Measurements from ENCODE around the gene KCTD11. TPM values are rescaled to one million over a fixed set of nuclear protein-coding genes. Genes with fewer than 3 reads are reported as not detected.
"Not testable (repeated sequence)": the region's sequence is repeated elsewhere in the genome, so short reads cannot be mapped to it uniquely, and the experiment has no call there.

Gene KCTD11
- total RNA-seq, 1 donor from 2014 or later: 6.3 TPM

DNA sequence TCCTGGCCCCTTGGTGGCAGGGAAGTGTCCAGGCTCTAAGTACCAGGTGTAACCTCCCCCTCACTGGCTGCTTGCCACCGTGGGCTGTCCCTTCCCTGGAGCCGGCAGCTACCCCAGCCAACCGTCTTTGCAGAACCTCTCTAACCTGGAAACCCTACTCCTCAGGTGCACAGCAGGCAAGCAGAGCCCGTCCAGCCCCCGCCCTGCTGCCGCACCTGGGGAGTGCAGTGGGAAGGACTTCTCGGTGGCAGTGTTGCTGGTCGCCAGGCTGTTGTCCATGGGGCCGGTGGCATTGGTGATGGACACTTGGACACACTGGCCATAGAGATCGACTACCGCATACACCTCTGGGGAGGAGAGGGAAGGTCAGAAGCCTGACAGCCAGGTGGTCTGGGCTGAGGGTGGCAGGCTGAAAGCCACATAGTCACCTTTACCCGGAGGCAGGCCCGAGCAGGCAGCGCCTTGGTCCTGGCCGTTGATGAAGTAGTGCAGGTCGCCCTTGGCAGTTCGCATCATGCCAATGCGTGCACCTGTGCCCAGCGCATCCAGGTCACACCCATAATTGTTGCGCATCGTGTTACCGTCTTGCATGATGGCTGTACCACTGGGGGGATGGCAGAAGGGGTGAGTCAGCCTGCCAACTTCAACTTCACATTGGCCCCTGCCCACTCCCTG, 29.3 kb upstream of the KCTD11 start:
- DNase-seq: no peak

DNA sequence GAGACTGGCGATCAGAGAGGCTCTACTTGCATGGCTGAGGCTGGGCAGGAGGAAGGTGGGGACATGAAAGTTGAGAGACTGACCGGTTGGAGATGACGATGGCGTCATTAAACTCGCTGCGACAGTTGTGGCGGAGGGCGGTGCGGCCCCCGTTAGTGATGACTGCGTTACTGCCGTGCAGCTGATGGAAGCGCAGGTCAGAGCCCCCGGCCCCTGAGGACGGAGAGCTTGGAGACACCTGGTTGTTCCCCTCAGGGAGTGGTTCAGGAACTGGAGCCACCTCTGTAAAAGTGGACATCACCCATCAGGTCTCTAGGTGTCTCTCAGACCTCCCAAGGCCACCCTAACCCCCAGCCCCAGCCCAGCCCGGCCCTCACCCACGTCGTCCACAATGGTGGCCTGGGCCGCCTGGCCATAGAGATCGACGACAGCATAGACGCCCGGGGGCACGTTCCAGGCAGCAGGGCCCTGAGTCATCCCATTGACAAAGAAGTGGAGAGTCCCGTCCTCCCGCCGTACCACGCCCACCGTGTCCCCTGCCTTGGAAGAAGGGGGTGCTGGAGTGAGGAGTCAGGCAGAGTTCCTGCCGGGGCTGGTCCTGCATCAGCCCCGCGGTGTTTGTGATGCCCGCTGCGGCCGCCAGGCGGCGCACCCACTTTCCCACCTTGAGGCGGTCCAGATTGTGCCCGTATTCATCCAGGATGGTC, 28.1 kb upstream of the KCTD11 start:
- DNase-seq: no peak

- no peak for DNase-seq
These were observed 27.6 kb upstream of the KCTD11 start for GRCh38 chr17:7324438-7324779.

DNA sequence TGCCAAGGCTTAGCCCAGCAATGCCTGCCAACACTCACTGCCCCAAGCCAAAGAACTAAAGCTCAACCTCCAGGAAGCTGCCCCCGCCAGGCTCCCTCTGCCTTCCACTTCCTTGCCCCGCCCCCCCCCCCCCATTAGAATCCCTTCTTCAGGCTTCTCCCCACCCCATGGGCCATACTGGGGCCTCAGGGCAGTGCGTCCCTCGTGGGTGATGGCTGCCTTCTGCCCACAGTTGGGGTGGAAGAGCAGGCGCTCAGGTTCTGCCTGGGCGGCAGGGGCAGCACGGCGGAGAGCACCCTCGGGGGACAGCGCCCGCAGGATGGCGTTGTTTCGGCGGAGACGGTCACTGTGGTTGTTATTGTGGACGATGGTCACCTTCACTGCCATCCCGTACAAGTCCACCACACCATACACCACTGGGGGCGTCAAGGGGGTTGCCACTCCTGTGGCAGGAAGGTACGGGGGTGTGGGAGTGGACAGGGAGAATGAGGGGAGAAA, 26.9 kb upstream of the KCTD11 start:
- DNase-seq: no peak

DNA sequence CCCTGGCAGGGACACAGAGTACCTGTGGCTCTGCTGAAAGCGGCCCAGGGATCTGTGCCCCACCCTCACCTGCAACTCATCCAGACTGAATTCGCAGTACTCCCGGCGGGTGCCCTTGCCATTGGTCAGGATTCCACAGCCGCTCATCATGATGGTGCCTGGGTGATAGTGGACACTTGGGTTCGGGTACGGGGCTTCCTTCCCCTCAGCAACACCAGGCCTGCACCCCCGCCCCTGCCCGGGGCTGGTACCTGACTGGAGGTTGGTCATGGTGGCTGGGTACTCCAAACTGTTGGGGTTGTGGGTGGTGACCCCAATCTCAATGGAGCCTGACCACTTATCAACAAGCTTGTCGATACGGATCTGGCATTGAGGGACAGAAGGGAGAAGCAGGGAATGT, 25.8 kb upstream of the KCTD11 start:
- no peak for DNase-seq

GRCh38 chr17:7327056-7327455, 24.9 kb upstream of the KCTD11 start:
- no peak for DNase-seq

DNA sequence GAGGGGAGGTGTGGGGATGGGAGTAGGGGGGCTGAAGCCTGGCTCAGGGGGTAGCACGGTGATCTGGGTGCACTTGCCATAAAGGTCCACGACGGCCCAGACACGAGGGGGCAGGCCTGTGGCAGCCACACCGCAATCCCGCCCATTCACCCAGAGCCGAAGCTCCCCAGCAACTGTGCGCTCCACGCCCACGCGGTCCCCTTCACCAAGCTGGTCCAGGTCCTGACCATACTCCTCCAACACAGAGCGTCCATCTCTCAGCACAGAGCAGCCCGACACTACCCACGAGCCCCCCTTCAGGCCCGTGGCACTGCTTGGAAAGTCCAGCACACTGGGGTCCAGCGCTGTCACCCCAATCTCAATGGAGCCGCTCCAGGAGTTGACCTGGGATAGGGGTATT, 24.5 kb upstream of the KCTD11 start:
- DNase-seq: no peak

DNA sequence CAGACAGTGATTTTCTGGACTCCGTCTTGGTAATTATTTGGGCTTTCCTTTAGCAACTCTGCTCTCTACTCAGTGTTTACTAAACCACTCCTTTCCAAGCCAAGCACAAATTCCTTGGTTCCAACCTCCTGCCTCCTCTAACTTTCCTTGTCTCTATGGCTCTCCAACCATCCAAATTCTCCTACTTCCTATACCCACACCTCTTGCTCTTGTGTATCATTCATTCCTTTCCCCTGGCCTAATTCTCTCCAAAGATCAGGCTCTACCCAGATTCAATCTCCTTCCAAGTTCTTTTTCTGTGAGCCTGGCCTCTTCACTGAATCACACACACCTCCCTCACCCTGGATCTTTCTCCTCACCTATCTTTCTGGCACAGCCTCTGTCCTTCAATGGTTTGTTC, 24.0 kb upstream of the KCTD11 start:
- no peak for DNase-seq

DNA sequence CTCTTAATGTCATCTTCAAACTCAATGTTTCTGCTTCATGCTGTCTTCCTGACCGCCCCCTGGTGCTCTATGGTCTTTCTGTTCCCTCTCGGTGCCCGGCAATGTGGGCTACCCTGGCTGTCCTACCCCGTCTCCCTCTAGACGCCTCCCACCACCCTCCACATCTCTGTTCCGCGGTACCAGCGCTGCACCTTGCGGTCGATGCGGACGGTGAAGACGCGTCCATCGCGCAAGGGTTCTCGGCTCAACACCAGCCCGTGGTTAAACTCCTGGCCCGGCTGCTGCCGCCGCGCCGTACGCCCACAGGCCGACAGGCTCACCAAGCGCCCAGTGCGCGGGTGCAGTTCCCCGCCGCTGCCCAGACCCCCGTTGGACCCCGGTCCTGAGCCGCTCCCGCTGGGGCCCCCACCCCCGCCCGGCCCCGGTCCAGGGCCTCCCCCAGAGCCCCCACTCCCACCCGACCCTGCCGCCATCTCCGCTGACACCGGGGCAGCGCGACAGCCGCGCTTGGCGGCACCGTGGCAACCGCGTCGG, 23.1 kb upstream of the KCTD11 start, which contains the start of gene NEURL4:
Gene NEURL4 (minus strand): TSS at position 496 of the 534 bp plus-strand sequence. CDS start 23 bp downstream, at position 473.
- no peak for DNase-seq

GRCh38 chr17:7329374-7329996, 22.5 kb upstream of the KCTD11 start:
- peak; percentile 98 for DNase-seq

DNA sequence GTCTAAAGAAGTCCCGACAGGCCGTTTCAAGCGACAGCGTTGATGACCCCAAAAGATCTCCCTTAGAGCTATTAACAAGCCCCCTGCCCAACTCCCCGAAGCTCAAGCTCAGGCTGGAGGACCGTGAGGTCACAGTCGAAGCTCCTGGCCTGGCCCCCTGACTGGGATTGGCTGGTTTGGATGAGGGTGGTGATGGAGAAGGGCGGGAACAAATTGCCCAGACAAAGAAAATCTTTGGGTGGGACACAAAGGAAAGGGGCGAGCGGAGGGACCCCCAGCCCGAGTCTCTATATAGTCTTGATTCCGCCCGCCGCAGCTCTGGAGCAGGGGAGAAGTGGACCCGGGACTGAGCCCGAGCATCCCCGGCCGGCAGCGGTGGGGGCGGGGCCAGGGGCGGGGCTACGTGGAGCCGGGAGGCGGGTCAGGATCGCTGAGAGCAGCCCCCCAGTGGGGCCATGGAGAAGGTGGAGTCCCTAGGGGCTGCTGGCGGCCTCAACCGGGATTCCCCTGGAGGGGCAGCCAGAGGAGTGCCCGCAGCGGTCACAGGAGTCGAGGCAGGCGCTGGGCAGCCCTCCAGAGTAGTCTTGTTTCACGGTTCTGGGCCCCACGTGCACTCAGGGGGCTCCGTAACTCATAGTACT, 21.8 kb upstream of the KCTD11 start:
- DNase-seq: peak; percentile 93

- DNase-seq: no peak
These were observed 21.3 kb upstream of the KCTD11 start for GRCh38 chr17:7330638-7331015.

- DNase-seq: no peak
These were observed 19.9 kb upstream of the KCTD11 start for GRCh38 chr17:7332111-7332510.

- not testable (repeated sequence) for DNase-seq
These were observed 19.3 kb upstream of the KCTD11 start for GRCh38 chr17:7332600-7333069.

- DNase-seq: no peak
These were observed 16.9 kb upstream of the KCTD11 start for GRCh38 chr17:7334938-7335538.

GRCh38 chr17:7335765-7336164, 16.2 kb upstream of the KCTD11 start:
- DNase-seq: not testable (repeated sequence)

DNA sequence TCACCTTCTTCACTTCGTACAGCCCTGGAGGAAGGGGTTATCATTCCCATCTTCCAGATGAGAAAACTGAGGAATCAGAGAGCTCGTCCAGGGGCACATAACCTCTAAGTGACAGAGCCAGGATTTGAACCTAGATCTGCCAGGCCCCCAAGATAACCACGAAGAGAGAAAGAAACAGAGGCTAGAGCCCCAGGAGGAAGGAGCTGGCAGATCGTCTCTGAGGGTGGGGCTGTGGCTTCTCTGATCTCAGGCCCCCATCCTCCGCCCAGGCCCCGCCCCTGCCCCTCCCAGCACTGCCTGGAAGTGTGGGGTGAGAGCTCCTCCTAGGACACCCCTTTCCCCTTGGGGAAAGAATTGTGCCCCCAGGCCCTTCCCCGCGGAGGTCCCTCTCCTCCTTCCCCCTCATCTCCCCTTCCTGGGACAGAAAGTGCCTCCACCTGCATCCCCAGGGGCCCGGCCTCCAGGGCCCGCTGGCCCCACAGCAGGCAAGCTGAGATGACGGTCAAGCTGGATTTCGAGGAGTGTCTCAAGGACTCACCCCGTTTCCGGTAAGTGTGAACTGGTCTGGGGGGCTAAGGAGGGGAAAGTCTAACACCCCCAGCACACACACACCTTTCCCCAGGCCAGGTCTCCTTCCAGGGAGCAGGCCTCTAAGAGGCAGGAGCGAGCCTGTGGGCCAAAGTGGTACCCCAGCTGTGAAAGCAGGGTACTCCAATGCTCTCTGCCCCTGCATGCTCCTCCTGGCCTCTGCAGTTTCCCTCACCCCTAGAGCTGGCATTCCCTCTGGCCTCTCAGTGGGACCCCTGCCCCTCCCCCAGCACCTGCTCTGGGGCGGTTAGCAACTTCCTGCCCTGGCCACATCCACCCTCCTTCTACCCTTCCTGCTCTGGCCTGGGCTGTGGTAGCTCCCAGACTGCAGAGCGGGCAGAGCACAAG, 15.5 kb upstream of the KCTD11 start, which contains the start of gene ACAP1:
Gene ACAP1 (plus strand): TSS at position 290 of the 936 bp plus-strand sequence. CDS start 206 bp downstream, at position 496.
- DNase-seq: no peak

- not testable (repeated sequence) for DNase-seq
These were observed 14.4 kb upstream of the KCTD11 start for GRCh38 chr17:7337600-7337999.

DNA sequence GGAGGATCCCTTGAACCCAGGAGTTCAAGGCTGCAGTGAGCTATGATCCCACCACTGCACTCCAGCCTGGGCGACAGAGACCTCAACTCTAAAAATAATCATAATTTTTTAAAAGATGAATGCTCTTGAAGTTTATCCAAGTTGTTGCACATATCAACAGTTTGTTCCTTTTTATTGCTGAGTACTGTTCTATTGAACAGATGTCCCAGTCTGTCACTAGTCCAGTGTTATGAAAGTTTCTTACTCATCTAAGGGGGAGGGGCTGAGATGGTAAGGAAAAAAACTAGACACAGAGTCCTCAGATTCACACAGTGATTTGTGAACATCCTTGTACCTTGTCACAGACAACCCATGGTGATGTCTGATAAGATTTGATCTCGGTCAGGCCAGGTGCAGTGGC, 11.8 kb upstream of the KCTD11 start:
- DNase-seq: no peak

DNA sequence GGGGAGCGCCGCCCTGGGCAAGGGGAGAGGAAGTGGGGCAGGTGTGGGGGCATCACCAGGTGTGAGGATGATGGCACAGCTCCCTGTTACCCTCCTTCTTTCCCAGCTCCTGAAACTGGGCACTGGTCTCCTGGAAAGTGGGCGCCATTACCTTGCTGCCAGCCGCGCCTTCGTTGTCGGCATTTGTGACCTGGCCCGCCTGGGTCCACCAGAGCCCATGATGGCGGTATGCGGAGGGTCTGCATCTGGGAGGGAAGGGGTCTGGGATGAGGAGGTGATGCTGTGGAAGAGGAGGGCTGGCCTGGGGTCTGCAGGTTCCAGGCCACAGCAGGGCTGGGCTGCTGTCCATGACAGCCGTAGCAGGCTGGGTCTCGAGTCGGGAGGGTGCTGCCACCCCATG, 10.1 kb upstream of the KCTD11 start:
- no peak for DNase-seq

GRCh38 chr17:7343250-7343649, 8.7 kb upstream of the KCTD11 start:
- no peak for DNase-seq

Data from skin of body (tissue), 2 donors.